HepG2 (cell line): ENCODE data around the gene TNS1. TPM values are rescaled to one million over a fixed set of nuclear protein-coding genes. Genes with fewer than 3 reads are reported as not detected.

Experiments
- CBX5 ChIP-seq: sonication (generic); formaldehyde crosslinking; IDR thresholded peaks from 2 replicates; pipeline ENCODE4 v1.4.0; 2020; ENCODE audit warnings: missing genetic modification reagents, borderline replicate concordance
- ELF4 ChIP-seq: sonication (generic); formaldehyde crosslinking; IDR thresholded peaks from 2 replicates; pipeline ENCODE4 v1.5.0; 2020; ENCODE audit warnings: missing genetic modification reagents, mild to moderate bottlenecking, moderate library complexity, borderline replicate concordance
- FLYWCH1 ChIP-seq: sonication (generic); formaldehyde crosslinking; IDR thresholded peaks from 2 replicates; pipeline ENCODE4 v1.8.1; 2023; ENCODE audit warnings: mild to moderate bottlenecking, missing genetic modification reagents
- MLLT10 ChIP-seq: sonication (generic); formaldehyde crosslinking; IDR thresholded peaks from 2 replicates; pipeline ENCODE4 v1.4.0; 2020; ENCODE audit warnings: missing genetic modification reagents
- NR1H2 ChIP-seq: sonication (generic); formaldehyde crosslinking; IDR thresholded peaks from 2 replicates; pipeline ENCODE4 v1.8.1; 2022; ENCODE audit warnings: low read depth, missing genetic modification reagents, borderline replicate concordance
- RORA ChIP-seq: sonication (generic); formaldehyde crosslinking; IDR thresholded peaks from 2 replicates; pipeline ENCODE4 v1.5.0; 2020; ENCODE audit warnings: mild to moderate bottlenecking, missing genetic modification reagents, moderate library complexity
- TBX2 ChIP-seq: sonication (generic); formaldehyde crosslinking; IDR thresholded peaks from 2 replicates; pipeline ENCODE4 v1.5.0; 2020; ENCODE audit warnings: missing genetic modification reagents, mild to moderate bottlenecking, borderline replicate concordance
- UBTF ChIP-seq: sonication (generic); formaldehyde crosslinking; IDR thresholded peaks from 2 replicates; pipeline ENCODE4 v1.4.0; 2020; ENCODE audit warnings: mild to moderate bottlenecking, missing genetic modification reagents
- ZBTB43 ChIP-seq: sonication (generic); formaldehyde crosslinking; conservative IDR thresholded peaks from 2 replicates; pipeline ENCODE4 v1.4.0; 2020; ENCODE audit warnings: missing genetic modification reagents
- ZNF256 ChIP-seq: sonication (generic); formaldehyde crosslinking; conservative IDR thresholded peaks from 2 replicates; pipeline ENCODE4 v1.4.0; 2020; ENCODE audit warnings: missing genetic modification reagents
- ZNF367 ChIP-seq: sonication (generic); formaldehyde crosslinking; IDR thresholded peaks from 2 replicates; pipeline ENCODE4 v1.4.0; 2020; ENCODE audit warnings: missing genetic modification reagents, borderline replicate concordance
- ZNF557 ChIP-seq: sonication (generic); formaldehyde crosslinking; IDR thresholded peaks from 2 replicates; pipeline ENCODE4 v1.4.0; 2020; ENCODE audit warnings: missing genetic modification reagents
- ZNF788 ChIP-seq: sonication (generic); formaldehyde crosslinking; IDR thresholded peaks from 2 replicates; pipeline ENCODE4 v1.5.0; 2020; ENCODE audit warnings: mild to moderate bottlenecking, missing genetic modification reagents, borderline replicate concordance
- polyA plus RNA-seq, 8 experiments: library from polyadenylated mRNA; depleted of rRNA in 3 of 8; stranded (reverse) in 7 of 8; unstranded in 1 of 8; fragments of >200 nt; fragmentation: Illumina TruSeq in 4 of 8; extraction: Trizol in 4 of 8; gene quantifications; 2 replicates each; pipeline versions ENCODE4 v1.2.1 to v1.2.3, GENCODE V29; 2011 to 2016; ENCODE audit warnings: low read depth in 4 of 8, missing spikeins in 1 of 8, mixed read lengths in 1 of 8; ENCODE audit not compliant: insufficient read depth in 1 of 8
- total RNA-seq, 5 experiments: library from RNA; depleted of rRNA; stranded (reverse); fragments of >200 nt; fragmentation: Illumina TruSeq; extraction: Trizol; gene quantifications; 2 replicates each; pipeline ENCODE4 v1.2.3, GENCODE V29; 2016; ENCODE audit warnings: low read depth in 1 of 5
- TF ChIP-seq, protein P1 (sequence below): sonication (generic); formaldehyde crosslinking; IDR thresholded peaks from 2 replicates; pipeline ENCODE4 v1.9.0; 2022; ENCODE audit warnings: missing genetic modification reagents, mild to moderate bottlenecking, borderline replicate concordance
- TF ChIP-seq, protein P2 (sequence below), 2 experiments: fragments of 450-650 bp in 1 of 2; sonication (generic) in 1 of 2; formaldehyde crosslinking; IDR thresholded peaks; 2 replicates each; pipeline versions ENCODE4 v1.5.0 to v1.8.0; 2020 to 2022; ENCODE audit warnings: mild to moderate bottlenecking in 1 of 2, missing genetic modification reagents in 1 of 2
- TF ChIP-seq, protein P3 (sequence below): sonication (generic); formaldehyde crosslinking; IDR thresholded peaks from 2 replicates; pipeline ENCODE4 v1.4.0; 2020; ENCODE audit warnings: missing genetic modification reagents
- TF ChIP-seq, protein P4 (sequence below): sonication (generic); formaldehyde crosslinking; IDR thresholded peaks from 2 replicates; pipeline ENCODE4 v1.8.0; 2022; ENCODE audit warnings: low read depth, missing genetic modification reagents
- TF ChIP-seq, protein P5 (sequence below): sonication (generic); formaldehyde crosslinking; IDR thresholded peaks from 2 replicates; pipeline ENCODE4 v1.5.1; 2020; ENCODE audit warnings: mild to moderate bottlenecking, moderate library complexity, missing genetic modification reagents

Gene TNS1
- total and polyA plus RNA-seq, 2 of the 13 experiments (the other 11 are each of a cell fraction or from before 2014, with no cell fraction given), result 1.9 to 118 TPM

- TF ChIP-seq RORA (no peak), ZBTB43 (peak; percentile 70), UBTF (CRISPR knock-in tag) (peak; percentile 85), CBX5 (CRISPR knock-in tag) (peak; percentile 44; the same call in 1 of the 2 replicates), MLLT10 (CRISPR knock-in tag) (no peak), ZNF557 (CRISPR knock-in tag) (no peak), TBX2 (CRISPR knock-in tag) (peak; percentile 61; the same call in 1 of the 2 replicates), ZNF788 (CRISPR knock-in tag) (no peak; the same call in 1 of the 2 replicates), NR1H2 (CRISPR knock-in tag) (no peak), FLYWCH1 (CRISPR knock-in tag) (no peak), ZNF367 (CRISPR knock-in tag) (no peak), ELF4 (CRISPR knock-in tag) (no peak), ZNF256 (CRISPR knock-in tag) (no peak)
- TF ChIP-seq, protein P1, sequence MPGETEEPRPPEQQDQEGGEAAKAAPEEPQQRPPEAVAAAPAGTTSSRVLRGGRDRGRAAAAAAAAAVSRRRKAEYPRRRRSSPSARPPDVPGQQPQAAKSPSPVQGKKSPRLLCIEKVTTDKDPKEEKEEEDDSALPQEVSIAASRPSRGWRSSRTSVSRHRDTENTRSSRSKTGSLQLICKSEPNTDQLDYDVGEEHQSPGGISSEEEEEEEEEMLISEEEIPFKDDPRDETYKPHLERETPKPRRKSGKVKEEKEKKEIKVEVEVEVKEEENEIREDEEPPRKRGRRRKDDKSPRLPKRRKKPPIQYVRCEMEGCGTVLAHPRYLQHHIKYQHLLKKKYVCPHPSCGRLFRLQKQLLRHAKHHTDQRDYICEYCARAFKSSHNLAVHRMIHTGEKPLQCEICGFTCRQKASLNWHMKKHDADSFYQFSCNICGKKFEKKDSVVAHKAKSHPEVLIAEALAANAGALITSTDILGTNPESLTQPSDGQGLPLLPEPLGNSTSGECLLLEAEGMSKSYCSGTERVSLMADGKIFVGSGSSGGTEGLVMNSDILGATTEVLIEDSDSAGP (CRISPR knock-in tag), result peak; percentile 90; the same call in 1 of the 2 replicates
- TF ChIP-seq, protein P2, sequence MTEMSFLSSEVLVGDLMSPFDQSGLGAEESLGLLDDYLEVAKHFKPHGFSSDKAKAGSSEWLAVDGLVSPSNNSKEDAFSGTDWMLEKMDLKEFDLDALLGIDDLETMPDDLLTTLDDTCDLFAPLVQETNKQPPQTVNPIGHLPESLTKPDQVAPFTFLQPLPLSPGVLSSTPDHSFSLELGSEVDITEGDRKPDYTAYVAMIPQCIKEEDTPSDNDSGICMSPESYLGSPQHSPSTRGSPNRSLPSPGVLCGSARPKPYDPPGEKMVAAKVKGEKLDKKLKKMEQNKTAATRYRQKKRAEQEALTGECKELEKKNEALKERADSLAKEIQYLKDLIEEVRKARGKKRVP (CRISPR knock-in tag; IDR thresholded peaks at IDR 0.05), result no peak
- TF ChIP-seq, protein P3, sequence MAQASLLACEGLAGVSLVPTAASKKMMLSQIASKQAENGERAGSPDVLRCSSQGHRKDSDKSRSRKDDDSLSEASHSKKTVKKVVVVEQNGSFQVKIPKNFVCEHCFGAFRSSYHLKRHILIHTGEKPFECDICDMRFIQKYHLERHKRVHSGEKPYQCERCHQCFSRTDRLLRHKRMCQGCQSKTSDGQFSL (CRISPR knock-in tag), result no peak
- TF ChIP-seq, protein P4, sequence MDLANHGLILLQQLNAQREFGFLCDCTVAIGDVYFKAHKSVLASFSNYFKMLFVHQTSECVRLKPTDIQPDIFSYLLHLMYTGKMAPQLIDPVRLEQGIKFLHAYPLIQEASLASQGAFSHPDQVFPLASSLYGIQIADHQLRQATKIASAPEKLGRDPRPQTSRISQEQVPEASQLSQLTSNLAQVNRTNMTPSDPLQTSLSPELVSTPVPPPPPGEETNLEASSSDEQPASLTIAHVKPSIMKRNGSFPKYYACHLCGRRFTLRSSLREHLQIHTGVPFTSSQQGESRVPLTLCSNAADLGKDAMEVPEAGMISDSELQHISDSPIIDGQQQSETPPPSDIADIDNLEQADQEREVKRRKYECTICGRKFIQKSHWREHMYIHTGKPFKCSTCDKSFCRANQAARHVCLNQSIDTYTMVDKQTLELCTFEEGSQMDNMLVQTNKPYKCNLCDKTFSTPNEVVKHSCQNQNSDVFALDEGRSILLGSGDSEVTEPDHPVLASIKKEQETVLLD (CRISPR knock-in tag), result no peak
- TF ChIP-seq, protein P5, sequence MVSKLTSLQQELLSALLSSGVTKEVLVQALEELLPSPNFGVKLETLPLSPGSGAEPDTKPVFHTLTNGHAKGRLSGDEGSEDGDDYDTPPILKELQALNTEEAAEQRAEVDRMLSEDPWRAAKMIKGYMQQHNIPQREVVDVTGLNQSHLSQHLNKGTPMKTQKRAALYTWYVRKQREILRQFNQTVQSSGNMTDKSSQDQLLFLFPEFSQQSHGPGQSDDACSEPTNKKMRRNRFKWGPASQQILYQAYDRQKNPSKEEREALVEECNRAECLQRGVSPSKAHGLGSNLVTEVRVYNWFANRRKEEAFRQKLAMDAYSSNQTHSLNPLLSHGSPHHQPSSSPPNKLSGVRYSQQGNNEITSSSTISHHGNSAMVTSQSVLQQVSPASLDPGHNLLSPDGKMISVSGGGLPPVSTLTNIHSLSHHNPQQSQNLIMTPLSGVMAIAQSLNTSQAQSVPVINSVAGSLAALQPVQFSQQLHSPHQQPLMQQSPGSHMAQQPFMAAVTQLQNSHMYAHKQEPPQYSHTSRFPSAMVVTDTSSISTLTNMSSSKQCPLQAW (CRISPR knock-in tag), result peak; percentile 96
Measured at GRCh38 chr2:217943446-217944321, 59.1 kb downstream of the TNS1 start (continued).
